SK-N-SH treated with all-trans-retinoic acid at 6 μM for 48 hours (cell line): Measurements from ENCODE around the gene IFT81.

ENCODE experiments used
- TF ChIP-seq, protein P1 (sequence below): fragments of 250-450 bp; sonication (Bioruptor Pico); IDR thresholded peaks from 2 replicates; pipeline ENCODE4 v1.5.1; 2020; ENCODE audit warnings: low read depth, mild to moderate bottlenecking, moderate library complexity
- TF ChIP-seq, protein P2 (sequence below): fragments of 250-450 bp; sonication (Bioruptor Pico); IDR thresholded peaks from 2 replicates; pipeline ENCODE4 v1.8.0; 2020; ENCODE audit warnings: mild to moderate bottlenecking, moderate library complexity, borderline replicate concordance

DNA sequence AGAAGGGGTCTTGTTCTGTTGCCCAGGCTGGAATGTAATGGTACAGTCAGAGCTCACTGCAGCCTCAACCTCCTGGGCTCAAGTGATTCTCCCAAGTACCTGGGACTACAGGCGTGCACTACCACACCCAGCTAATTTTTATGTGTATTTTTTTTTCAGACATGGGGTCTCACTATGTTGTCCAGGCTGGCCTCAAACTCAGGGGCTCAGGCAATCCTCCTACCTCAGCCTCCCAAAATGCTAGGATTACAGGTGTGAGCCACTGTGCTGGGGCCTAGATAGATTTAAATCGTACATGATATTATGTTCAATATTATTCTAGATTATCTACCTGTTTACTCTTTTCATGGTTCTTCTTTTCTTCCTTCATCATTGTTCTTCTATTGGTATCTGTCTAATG, 61.5 kb downstream of the IFT81 start:
- TF ChIP-seq, protein P1, sequence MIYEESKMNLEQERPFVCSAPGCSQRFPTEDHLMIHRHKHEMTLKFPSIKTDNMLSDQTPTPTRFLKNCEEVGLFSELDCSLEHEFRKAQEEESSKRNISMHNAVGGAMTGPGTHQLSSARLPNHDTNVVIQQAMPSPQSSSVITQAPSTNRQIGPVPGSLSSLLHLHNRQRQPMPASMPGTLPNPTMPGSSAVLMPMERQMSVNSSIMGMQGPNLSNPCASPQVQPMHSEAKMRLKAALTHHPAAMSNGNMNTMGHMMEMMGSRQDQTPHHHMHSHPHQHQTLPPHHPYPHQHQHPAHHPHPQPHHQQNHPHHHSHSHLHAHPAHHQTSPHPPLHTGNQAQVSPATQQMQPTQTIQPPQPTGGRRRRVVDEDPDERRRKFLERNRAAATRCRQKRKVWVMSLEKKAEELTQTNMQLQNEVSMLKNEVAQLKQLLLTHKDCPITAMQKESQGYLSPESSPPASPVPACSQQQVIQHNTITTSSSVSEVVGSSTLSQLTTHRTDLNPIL (CRISPR knock-in tag): no peak
- TF ChIP-seq, protein P2, sequence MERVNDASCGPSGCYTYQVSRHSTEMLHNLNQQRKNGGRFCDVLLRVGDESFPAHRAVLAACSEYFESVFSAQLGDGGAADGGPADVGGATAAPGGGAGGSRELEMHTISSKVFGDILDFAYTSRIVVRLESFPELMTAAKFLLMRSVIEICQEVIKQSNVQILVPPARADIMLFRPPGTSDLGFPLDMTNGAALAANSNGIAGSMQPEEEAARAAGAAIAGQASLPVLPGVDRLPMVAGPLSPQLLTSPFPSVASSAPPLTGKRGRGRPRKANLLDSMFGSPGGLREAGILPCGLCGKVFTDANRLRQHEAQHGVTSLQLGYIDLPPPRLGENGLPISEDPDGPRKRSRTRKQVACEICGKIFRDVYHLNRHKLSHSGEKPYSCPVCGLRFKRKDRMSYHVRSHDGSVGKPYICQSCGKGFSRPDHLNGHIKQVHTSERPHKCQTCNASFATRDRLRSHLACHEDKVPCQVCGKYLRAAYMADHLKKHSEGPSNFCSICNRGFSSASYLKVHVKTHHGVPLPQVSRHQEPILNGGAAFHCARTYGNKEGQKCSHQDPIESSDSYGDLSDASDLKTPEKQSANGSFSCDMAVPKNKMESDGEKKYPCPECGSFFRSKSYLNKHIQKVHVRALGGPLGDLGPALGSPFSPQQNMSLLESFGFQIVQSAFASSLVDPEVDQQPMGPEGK: no peak
